Measurements from ENCODE around the gene PI4K2A. TPM values are rescaled to one million over a fixed set of nuclear protein-coding genes. Genes with fewer than 3 reads are reported as not detected.

The PI4K2A gene
- total and polyA plus RNA-seq, 2 experiments from 2014 or later = 16.6 to 28.7 TPM

DNA sequence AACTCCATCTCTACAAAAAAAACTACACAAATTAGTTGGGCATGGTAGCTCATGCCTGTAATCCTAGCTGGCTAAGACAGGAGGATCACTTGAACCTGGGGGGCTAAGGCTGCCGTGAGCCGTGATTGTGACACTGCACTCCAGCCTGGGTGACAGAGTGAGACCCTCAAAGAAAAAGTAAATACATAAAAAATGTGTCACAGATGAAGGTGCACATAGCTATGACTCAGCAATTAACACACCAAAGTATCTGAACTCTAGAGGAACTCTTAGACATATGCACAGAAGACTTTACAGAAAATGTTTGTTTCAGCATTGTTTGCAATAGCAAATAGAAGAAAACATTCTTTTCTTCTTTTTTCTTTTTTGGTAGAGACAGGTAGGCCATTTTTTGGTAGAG lies 42.7 kb upstream of the PI4K2A start:
- H3K9me3 ChIP-seq (ENCODE audit: low read depth) = no peaks in the 10 kb centered on the region
- H3K4me1 ChIP-seq (ENCODE audit: insufficient read depth) = peaks cover 26% of the 10 kb centered on the region
- no peak overlapping the region for H3K4me2 ChIP-seq (ENCODE audit: unreplicated experiment)
- no peak overlapping the region for H3K4me3 ChIP-seq
- H3K79me2 ChIP-seq (ENCODE audit: insufficient read depth) = no peaks in the 10 kb centered on the region
- H3K9ac ChIP-seq = no peak overlapping the region
- H3K9me2 ChIP-seq (ENCODE audit: insufficient read depth) = no peaks in the 10 kb centered on the region
- H3K27me3 ChIP-seq (replicated peaks; ENCODE audit: insufficient read depth) = no peaks in the 10 kb centered on the region
- no peak overlapping the region for H2AFZ ChIP-seq
- no peaks in the 10 kb centered on the region for H3K36me3 ChIP-seq (ENCODE audit: low read depth)
- TF ChIP-seq EZH2phosphoT487 (IDR thresholded peaks at IDR 0.05; ENCODE audit: insufficient read depth, low read depth) (no peak), EZH2 (IDR thresholded peaks at IDR 0.05; ENCODE audit: insufficient read depth, poor library complexity, severe bottlenecking) (no peak)
- peaks cover 33% of the 10 kb centered on the region for H3F3A ChIP-seq (ENCODE audit: insufficient read depth)
- no peaks in the 10 kb centered on the region for H4K20me1 ChIP-seq (ENCODE audit: insufficient read depth)
- DNase-seq = peak; percentile 17
- 84 to 96% methylated on average over 2 of the region's 2 CpGs for WGBS, 2 experiments (ENCODE audit: low coverage in 1 of 2, low lambda C conversion rate in 2 of 2, missing lambda C conversion rate in 2 of 2)
- in situ Hi-C loops (cut with MboI) = no loop called here
- H3K27ac ChIP-seq = peak overlapping the region; percentile 91

DNA sequence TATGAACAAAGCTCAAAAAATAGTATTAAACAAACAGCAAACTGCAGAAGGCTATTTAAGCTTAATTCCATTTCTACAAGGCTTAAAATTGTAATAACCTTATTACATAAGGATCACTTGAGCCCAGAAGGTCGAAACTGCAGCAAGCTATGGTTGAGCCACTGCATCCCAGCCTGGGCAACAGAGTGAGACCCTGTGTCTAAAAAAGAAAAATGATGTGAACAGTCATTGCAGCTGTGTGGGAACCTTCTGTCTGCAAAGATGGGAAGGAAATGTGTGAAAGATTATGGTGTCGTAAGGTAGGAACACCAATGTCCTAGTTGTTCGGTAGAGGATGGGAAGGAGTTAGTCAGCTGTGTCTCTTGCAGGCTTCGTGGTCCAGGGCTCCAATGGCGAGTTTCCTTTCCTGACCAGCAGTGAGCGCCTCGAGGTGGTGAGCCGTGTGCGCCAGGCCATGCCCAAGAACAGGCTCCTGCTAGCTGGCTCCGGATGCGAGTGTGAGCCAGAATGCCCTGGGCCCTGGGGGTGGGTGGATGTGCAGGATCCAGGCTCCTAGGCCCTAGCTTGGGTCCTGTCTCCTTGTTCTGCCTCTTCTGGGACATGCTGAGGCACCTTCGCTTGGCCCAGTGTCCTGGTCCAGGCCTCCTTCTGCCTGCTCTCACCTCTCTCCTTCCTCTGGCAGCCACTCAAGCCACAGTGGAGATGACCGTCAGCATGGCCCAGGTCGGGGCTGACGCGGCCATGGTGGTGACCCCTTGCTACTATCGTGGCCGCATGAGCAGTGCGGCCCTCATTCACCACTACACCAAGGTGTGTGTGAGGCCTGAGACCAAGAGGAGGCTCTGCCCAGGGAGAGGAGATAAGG lies 41.8 kb upstream of the PI4K2A start:
- no peak overlapping the region for H3K4me3 ChIP-seq
- no peaks in the 10 kb centered on the region for H3K79me2 ChIP-seq (ENCODE audit: insufficient read depth)
- H3K27me3 ChIP-seq (replicated peaks; ENCODE audit: insufficient read depth) = no peaks in the 10 kb centered on the region
- no peak overlapping the region for H3K4me2 ChIP-seq (ENCODE audit: unreplicated experiment)
- no peak for DNase-seq
- H3K9me2 ChIP-seq (ENCODE audit: insufficient read depth) = no peaks in the 10 kb centered on the region
- H4K20me1 ChIP-seq (ENCODE audit: insufficient read depth) = no peaks in the 10 kb centered on the region
- H2AFZ ChIP-seq = no peak overlapping the region
- peaks cover 33% of the 10 kb centered on the region for H3F3A ChIP-seq (ENCODE audit: insufficient read depth)
- peaks cover 26% of the 10 kb centered on the region for H3K4me1 ChIP-seq (ENCODE audit: insufficient read depth)
- H3K9me3 ChIP-seq (ENCODE audit: low read depth) = no peaks in the 10 kb centered on the region
- WGBS, 2 experiments (ENCODE audit: low coverage in 1 of 2, low lambda C conversion rate in 2 of 2, missing lambda C conversion rate in 2 of 2) = 94 to 97% methylated on average over 19 of the region's 19 CpGs
- no peak for TF ChIP-seq EZH2phosphoT487 (IDR thresholded peaks at IDR 0.05; ENCODE audit: insufficient read depth, low read depth)
- no peak for TF ChIP-seq EZH2 (IDR thresholded peaks at IDR 0.05; ENCODE audit: insufficient read depth, poor library complexity, severe bottlenecking)
- H3K27ac ChIP-seq = no peak overlapping the region
- no peak overlapping the region for H3K9ac ChIP-seq
- in situ Hi-C loops (cut with MboI) = no loop called here
- H3K36me3 ChIP-seq (ENCODE audit: low read depth) = no peaks in the 10 kb centered on the region

DNA sequence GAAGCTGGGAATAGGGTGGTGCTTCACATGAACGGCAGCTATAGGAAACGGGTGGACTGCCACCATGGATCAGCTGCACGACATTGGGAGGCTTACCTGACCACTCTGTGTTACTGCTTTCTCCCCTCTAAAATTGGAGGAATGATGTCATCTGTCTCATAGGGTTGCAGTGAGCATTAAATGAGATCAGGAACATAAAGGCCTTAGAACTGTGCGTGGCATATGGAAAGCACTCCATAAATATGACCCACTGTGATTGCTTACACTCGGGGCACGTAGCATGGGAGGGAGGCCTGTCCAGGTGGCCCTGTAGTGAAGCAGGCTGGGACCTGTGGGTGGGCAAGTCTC lies 41.2 kb upstream of the PI4K2A start:
- Histone ChIP-seq H3K79me2 (ENCODE audit: insufficient read depth) (no peaks in the 10 kb centered on the region), H3K4me3 (no peak overlapping the region), H3K9me2 (ENCODE audit: insufficient read depth) (no peaks in the 10 kb centered on the region), H3K27ac (no peak overlapping the region), H3K27me3 (replicated peaks; ENCODE audit: insufficient read depth) (no peaks in the 10 kb centered on the region), H3F3A (ENCODE audit: insufficient read depth) (peaks cover 33% of the 10 kb centered on the region), H4K20me1 (ENCODE audit: insufficient read depth) (no peaks in the 10 kb centered on the region), H3K36me3 (ENCODE audit: low read depth) (no peaks in the 10 kb centered on the region), H2AFZ (no peak overlapping the region), H3K9ac (no peak overlapping the region), H3K9me3 (ENCODE audit: low read depth) (no peaks in the 10 kb centered on the region), H3K4me2 (ENCODE audit: unreplicated experiment) (no peak overlapping the region), H3K4me1 (ENCODE audit: insufficient read depth) (peaks cover 26% of the 10 kb centered on the region)
- no peak for DNase-seq
- in situ Hi-C loops (cut with MboI) = no loop called here
- no peak for TF ChIP-seq EZH2 (IDR thresholded peaks at IDR 0.05; ENCODE audit: insufficient read depth, poor library complexity, severe bottlenecking)
- TF ChIP-seq EZH2phosphoT487 (IDR thresholded peaks at IDR 0.05; ENCODE audit: insufficient read depth, low read depth) = no peak
- 86 to 93% methylated on average over 6 of the region's 6 CpGs for WGBS, 2 experiments (ENCODE audit: low coverage in 1 of 2, low lambda C conversion rate in 2 of 2, missing lambda C conversion rate in 2 of 2)

DNA sequence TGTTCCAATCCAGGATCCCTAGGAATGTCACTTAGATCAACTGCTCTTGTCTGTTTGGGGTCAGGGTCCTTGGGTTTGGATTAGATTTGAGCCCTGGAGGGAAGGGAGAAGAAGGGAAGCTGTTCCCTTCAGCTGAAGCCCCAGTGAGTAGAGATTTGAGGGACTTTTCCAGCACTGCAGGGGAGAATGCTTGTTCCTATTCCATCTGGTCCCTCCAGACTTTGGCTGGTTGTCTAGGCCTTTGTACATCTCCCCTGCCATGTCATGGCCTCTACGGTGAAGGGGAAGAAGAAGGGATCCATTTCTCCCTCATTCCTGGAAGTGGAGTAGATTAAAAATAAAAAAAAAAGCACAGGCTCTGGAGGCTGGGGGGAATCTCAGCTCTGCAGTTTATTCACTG lies 39.9 kb upstream of the PI4K2A start:
- no peaks in the 10 kb centered on the region for H3K79me2 ChIP-seq (ENCODE audit: insufficient read depth)
- no peak for DNase-seq
- H3K27me3 ChIP-seq (replicated peaks; ENCODE audit: insufficient read depth) = no peaks in the 10 kb centered on the region
- H3K4me3 ChIP-seq = no peak overlapping the region
- H3F3A ChIP-seq (ENCODE audit: insufficient read depth) = peaks cover 27% of the 10 kb centered on the region
- H3K9me2 ChIP-seq (ENCODE audit: insufficient read depth) = no peaks in the 10 kb centered on the region
- in situ Hi-C loops (cut with MboI) = no loop called here
- H3K4me1 ChIP-seq (ENCODE audit: insufficient read depth) = peaks cover 23% of the 10 kb centered on the region
- TF ChIP-seq EZH2 (IDR thresholded peaks at IDR 0.05; ENCODE audit: insufficient read depth, poor library complexity, severe bottlenecking) = no peak
- no peak for TF ChIP-seq EZH2phosphoT487 (IDR thresholded peaks at IDR 0.05; ENCODE audit: insufficient read depth, low read depth)
- no peak overlapping the region for H2AFZ ChIP-seq
- no peaks in the 10 kb centered on the region for H4K20me1 ChIP-seq (ENCODE audit: insufficient read depth)
- no peak overlapping the region for H3K27ac ChIP-seq
- 86 to 87% methylated on average over 1 of the region's 1 CpG for WGBS, 2 experiments (ENCODE audit: low coverage in 1 of 2, low lambda C conversion rate in 2 of 2, missing lambda C conversion rate in 2 of 2)
- H3K9me3 ChIP-seq (ENCODE audit: low read depth) = no peaks in the 10 kb centered on the region
- H3K36me3 ChIP-seq (ENCODE audit: low read depth) = no peaks in the 10 kb centered on the region
- no peak overlapping the region for H3K9ac ChIP-seq
- H3K4me2 ChIP-seq (ENCODE audit: unreplicated experiment) = no peak overlapping the region
